HG03064 (cell line): ENCODE data around the gene SF3B3.
"Not testable (repeated sequence)": the region's sequence is repeated elsewhere in the genome, so short reads cannot be mapped to it uniquely, and the experiment has no call there.

Experiments
- ATAC-seq: cut with Tn5 transposase; IDR thresholded peaks from one replicate; pipeline ENCODE4 v1.9.1; 2021; ENCODE audit warnings: low read depth; ENCODE audit not compliant: unreplicated experiment

Gene SF3B3

GRCh38 chr16:70586731-70587130, 63.1 kb downstream of the SF3B3 start:
- no peak for ATAC-seq

- no peak for ATAC-seq
Observed at GRCh38 chr16:70588565-70588964, 64.9 kb downstream of the SF3B3 start.

GRCh38 chr16:70589416-70589815, 65.8 kb downstream of the SF3B3 start:
- not testable (repeated sequence) for ATAC-seq

GRCh38 chr16:70589998-70590471, 66.4 kb downstream of the SF3B3 start:
- no peak for ATAC-seq

GRCh38 chr16:70590722-70591415, 67.3 kb downstream of the SF3B3 start:
- ATAC-seq: no peak

- ATAC-seq: no peak
Observed at GRCh38 chr16:70591615-70592014, 68.0 kb downstream of the SF3B3 start.

- ATAC-seq: no peak
Observed at GRCh38 chr16:70592106-70592571, 68.5 kb downstream of the SF3B3 start.

GRCh38 chr16:70593544-70593943, 69.9 kb downstream of the SF3B3 start:
- no peak for ATAC-seq

- no peak for ATAC-seq
Observed at GRCh38 chr16:70594569-70594968, 71.0 kb downstream of the SF3B3 start.

GRCh38 chr16:70597135-70597835, 73.7 kb downstream of the SF3B3 start:
- no peak for ATAC-seq

GRCh38 chr16:70598937-70599503, 75.4 kb downstream of the SF3B3 start:
- no peak for ATAC-seq

GRCh38 chr16:70600730-70601129, 77.1 kb downstream of the SF3B3 start:
- no peak for ATAC-seq

- no peak for ATAC-seq
Observed at GRCh38 chr16:70601576-70602575, 78.3 kb downstream of the SF3B3 start.

- ATAC-seq: no peak
Observed at GRCh38 chr16:70602831-70603230, 79.2 kb downstream of the SF3B3 start.

GRCh38 chr16:70604407-70605282, 81.0 kb downstream of the SF3B3 start:
- no peak for ATAC-seq

GRCh38 chr16:70605283-70605657, 81.7 kb downstream of the SF3B3 start:
- ATAC-seq: no peak

GRCh38 chr16:70608521-70608920, 84.9 kb downstream of the SF3B3 start:
- no peak for ATAC-seq

- no peak for ATAC-seq
Observed at GRCh38 chr16:70610273-70611223, 86.9 kb downstream of the SF3B3 start.
